GM12874 (cell line): ENCODE measurements around the gene FTSJ3.

Experiments
- CTCF ChIP-seq: IDR thresholded peaks from 2 replicates; pipeline ENCODE4 v1.5.1; 2011; ENCODE audit warnings: low read depth, mild to moderate bottlenecking, control low read depth, low read length, moderate library complexity; ENCODE audit not compliant: insufficient read depth

The FTSJ3 gene

GRCh38 chr17:63837480-63837879, 10.0 kb upstream of the FTSJ3 start:
- no peak for TF ChIP-seq CTCF

GRCh38 chr17:63836811-63837210, 9.3 kb upstream of the FTSJ3 start:
- TF ChIP-seq CTCF, result no peak

GRCh38 chr17:63835167-63835720, 7.8 kb upstream of the FTSJ3 start:
- no peak for TF ChIP-seq CTCF

- peak; percentile 72 for TF ChIP-seq CTCF
Observed at GRCh38 chr17:63834431-63835166, 7.1 kb upstream of the FTSJ3 start.

- TF ChIP-seq CTCF, result no peak
Observed at GRCh38 chr17:63833741-63834373, 6.4 kb upstream of the FTSJ3 start.

- TF ChIP-seq CTCF, result no peak
Observed at GRCh38 chr17:63833026-63833740, 5.7 kb upstream of the FTSJ3 start.

GRCh38 chr17:63832455-63832854, 5.0 kb upstream of the FTSJ3 start:
- no peak for TF ChIP-seq CTCF
